HG03571 (cell line): ENCODE data around the gene ATP6V1E1.

Experiments
- ATAC-seq: cut with Tn5 transposase; IDR thresholded peaks from one replicate; pipeline ENCODE4 v1.9.1; 2021; ENCODE audit not compliant: unreplicated experiment

Gene ATP6V1E1

GRCh38 chr22:17548756-17549035, 79.9 kb downstream of the ATP6V1E1 start:
- ATAC-seq: no peak

GRCh38 chr22:17548010-17548755, 80.4 kb downstream of the ATP6V1E1 start:
- no peak for ATAC-seq

GRCh38 chr22:17542452-17542851, 86.1 kb downstream of the ATP6V1E1 start:
- no peak for ATAC-seq
